ENCODE data around the gene TFF2.

TFF2 gene

GRCh38 chr21:42366292-42367010, 15.7 kb upstream of the TFF2 start, which contains the start of gene TFF1:
Gene TFF1 (minus strand): TSS chr21:42366535. CDS start chr21:42366495, 40 bp downstream.
- no peak for DNase-seq (ENCODE audit: low spot score)

GRCh38 chr21:42365770-42366169, 15.0 kb upstream of the TFF2 start:
- DNase-seq (ENCODE audit: low spot score) = no peak

- DNase-seq (ENCODE audit: low spot score) = no peak
These were observed 13.6 kb upstream of the TFF2 start for GRCh38 chr21:42364304-42364865.

GRCh38 chr21:42363312-42363711, 12.5 kb upstream of the TFF2 start:
- DNase-seq (ENCODE audit: low spot score) = no peak

GRCh38 chr21:42362700-42363099, 11.9 kb upstream of the TFF2 start:
- no peak for DNase-seq (ENCODE audit: low spot score)

- no peak for DNase-seq (ENCODE audit: low spot score)
These were observed 11.4 kb upstream of the TFF2 start for GRCh38 chr21:42362198-42362597.

- no peak for DNase-seq (ENCODE audit: low spot score)
These were observed 10.5 kb upstream of the TFF2 start for GRCh38 chr21:42361286-42361685.

GRCh38 chr21:42360317-42360716, 9.5 kb upstream of the TFF2 start:
- DNase-seq (ENCODE audit: low spot score) = no peak

GRCh38 chr21:42358937-42359336, 8.1 kb upstream of the TFF2 start:
- no peak for DNase-seq (ENCODE audit: low spot score)

- DNase-seq (ENCODE audit: low spot score) = no peak
These were observed 7.5 kb upstream of the TFF2 start for GRCh38 chr21:42358261-42358660.

- no peak for DNase-seq (ENCODE audit: low spot score)
These were observed 6.5 kb upstream of the TFF2 start for GRCh38 chr21:42357307-42357706.

- DNase-seq (ENCODE audit: low spot score) = no peak
These were observed 5.9 kb upstream of the TFF2 start for GRCh38 chr21:42356650-42357049.

- no peak for DNase-seq (ENCODE audit: low spot score)
These were observed 5.3 kb upstream of the TFF2 start for GRCh38 chr21:42356046-42356445.

- DNase-seq (ENCODE audit: low spot score) = no peak
These were observed 2.8 kb upstream of the TFF2 start for GRCh38 chr21:42353623-42354022.

- no peak for DNase-seq (ENCODE audit: low spot score)
These were observed 1.8 kb upstream of the TFF2 start for GRCh38 chr21:42352441-42353095.

- no peak for DNase-seq (ENCODE audit: low spot score)
These were observed 1.0 kb upstream of the TFF2 start for GRCh38 chr21:42351626-42352440.

GRCh38 chr21:42350318-42350910, 380 bp downstream of the TFF2 start:
- no peak for DNase-seq (ENCODE audit: low spot score)

GRCh38 chr21:42349420-42350317, 1.1 kb downstream of the TFF2 start:
- DNase-seq (ENCODE audit: low spot score) = no peak

- no peak for DNase-seq (ENCODE audit: low spot score)
These were observed 2.0 kb downstream of the TFF2 start for GRCh38 chr21:42348762-42349161.

- DNase-seq (ENCODE audit: low spot score) = no peak
These were observed 3.0 kb downstream of the TFF2 start for GRCh38 chr21:42347601-42348327.
